ENCODE measurements around the gene SERPINB12.

Gene SERPINB12

DNA sequence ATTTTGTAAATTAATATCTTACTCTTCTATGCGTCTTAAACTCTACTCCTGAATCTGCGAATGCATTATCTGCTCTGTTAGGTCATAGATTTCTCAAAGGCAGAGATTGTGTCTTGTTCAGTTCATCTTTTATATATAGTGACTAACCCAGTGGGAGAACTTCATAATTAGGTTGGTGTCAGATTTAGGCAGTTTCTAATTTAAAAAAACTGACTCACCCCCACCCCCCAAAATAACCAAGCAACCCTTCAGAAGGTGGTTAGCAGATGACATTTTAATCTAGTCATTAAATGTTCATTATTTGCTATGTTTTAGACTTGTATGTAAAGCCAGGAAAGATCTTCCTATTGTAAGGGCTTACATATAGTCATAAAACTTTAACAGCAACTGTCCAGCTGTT is 10.4 kb downstream of the SERPINB12 start:
- DNase-seq, result no peak

DNA sequence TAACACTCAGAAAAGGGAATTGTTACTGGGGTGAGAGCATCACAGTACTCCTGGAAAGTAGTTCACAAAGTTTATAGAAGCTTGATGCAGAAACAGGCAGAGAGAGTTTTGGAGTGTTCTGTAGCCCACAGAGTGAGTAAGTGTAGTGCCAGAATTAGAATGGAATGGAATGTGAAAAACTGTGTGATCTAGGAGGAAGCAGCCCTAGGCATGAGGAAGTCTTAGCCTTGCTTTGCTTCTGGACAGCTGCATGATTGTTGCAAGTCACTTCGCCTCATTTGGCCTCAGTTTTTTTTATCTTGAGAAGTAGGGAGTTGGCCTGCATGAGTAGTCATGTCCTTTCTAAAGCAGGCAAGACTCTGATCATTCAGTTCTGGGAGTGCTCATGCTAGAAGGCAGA is 10.9 kb downstream of the SERPINB12 start:
- no peak for DNase-seq

DNA sequence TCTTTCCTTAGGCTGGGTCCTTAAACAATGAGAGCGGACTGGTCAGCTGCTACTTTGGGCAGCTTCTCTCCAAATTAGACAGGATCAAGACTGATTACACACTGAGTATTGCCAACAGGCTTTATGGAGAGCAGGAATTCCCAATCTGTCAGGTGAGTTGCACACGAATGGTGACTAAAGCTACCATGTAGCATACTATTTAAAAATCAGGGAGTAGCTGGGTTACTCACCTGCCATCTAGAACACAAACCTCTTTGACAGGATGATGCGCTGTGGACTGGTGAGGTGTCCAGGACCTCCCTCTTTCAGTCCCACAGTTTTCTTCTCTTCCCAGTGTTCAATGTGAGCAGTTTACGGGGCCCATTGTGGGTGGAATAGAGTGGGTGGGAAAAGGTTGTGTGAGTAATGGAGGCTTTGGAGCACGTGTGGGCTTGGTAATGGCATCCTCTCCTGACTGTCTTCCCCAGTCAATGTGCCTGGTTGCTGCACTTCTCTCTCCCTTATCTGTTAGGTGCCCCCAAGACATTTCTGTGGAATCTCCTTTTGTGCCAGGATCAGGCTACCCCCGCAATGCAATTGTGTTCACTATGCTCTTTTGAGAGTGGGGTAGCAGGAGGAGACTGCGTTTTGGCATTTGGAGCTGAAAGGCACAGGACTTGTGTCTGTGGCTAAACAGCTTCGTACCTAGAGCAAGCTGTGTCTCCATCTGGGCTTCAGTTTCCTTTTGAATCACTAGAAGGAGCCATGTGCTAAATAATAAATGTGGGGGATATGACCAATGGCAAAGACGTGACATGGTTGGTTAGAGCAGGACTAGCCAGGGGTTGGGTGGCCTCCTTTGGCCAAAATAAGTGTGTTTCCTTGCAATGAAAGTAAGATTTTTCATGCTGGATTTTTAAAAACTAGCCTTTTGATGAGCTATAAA is 17.7 kb downstream of the SERPINB12 start:
- DNase-seq, result no peak

DNA sequence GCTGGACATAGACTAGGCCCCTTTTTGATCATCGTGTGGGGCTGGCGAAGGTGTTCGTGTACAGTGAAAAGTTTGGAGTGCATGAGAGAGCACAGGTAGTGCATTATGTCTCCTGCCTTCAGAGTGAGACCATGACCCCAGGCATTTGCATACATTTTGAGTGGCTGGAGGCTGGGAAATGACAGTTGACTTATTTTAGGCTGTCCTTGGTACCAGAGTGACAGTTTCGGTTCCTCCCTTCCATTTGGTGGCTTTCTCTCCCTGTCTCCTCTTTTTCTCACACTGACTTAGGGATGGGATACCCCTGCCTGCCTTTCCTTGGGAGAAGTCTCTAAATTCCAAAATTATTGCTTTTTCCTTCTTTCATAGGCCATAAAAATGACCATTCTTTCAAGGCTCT is 20.1 kb downstream of the SERPINB12 start:
- no peak for DNase-seq

DNA sequence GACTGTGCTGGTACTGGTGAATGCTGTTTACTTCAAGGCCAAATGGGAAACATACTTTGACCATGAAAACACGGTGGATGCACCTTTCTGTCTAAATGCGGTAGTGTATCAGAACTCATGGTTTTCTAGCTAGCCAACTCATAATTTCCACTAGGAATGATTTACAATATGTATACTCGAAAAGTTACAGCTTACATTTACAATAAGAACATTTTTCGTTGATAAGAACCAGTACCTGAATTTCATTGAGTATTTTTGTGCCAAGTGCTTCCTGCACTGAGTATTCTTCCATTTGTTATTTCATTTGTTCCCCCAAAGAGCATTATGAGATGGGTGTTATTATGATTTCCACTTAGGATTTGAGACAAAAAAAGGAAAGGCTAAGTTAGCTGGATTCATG is 21.9 kb downstream of the SERPINB12 start:
- no peak for DNase-seq

DNA sequence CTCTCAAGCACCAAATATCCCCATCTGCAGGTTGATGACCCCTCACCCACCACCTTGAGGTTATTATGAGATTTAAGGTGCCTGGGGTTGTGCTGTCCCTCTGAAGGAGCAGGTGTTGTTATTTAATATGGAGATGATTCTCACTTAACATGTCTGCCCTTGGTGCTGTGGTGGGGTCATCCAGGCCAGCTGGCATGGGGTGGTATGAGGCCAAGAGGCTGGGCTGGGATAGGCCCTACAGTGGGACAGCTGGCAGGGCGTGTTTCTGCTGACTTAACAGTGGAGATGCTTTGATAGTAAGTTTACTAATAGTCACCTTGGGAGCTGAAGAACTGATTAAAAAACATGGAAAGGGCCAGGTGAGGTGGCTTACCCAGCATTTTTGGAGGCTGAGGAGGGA is 22.4 kb downstream of the SERPINB12 start:
- DNase-seq, result no peak

DNA sequence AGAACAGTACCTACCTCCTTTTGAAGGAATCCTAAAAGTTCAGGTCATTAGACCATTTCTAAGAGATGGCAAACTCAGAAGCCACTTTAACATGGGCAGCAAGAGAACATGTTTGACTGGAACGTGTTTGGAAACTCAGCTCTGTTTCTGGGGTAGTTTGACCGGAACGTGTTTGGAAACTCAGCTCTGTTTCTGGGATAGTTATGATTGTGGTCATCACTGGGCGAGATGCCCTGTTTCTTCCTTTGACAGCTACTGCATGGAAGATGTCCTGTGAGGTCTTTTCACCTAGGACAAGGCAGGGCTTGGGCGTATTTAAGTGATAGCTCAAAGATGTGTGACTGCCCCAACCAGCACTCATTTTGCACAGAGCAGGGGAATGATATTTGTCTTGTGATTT is 25.1 kb downstream of the SERPINB12 start:
- DNase-seq, result no peak

DNA sequence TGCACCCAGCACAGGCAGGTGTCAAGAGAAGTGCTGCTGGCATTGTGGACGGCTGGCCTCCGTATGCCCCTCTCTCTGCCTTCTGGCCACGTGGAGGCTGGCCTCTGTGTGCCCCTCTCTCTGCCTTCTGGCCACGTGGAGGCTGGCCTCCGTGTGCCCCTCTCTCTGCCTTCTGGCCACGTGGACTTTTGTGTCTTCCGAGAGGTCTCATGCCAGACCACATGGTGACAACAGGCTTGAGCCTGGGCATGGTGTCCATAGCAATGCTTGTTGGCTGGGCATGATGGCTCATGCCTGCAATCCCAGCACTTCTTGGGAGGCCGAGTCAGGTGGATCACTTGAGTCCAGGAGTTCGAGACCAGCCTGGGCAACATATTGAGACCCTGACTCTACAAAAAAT is 25.7 kb downstream of the SERPINB12 start:
- DNase-seq, result no peak

DNA sequence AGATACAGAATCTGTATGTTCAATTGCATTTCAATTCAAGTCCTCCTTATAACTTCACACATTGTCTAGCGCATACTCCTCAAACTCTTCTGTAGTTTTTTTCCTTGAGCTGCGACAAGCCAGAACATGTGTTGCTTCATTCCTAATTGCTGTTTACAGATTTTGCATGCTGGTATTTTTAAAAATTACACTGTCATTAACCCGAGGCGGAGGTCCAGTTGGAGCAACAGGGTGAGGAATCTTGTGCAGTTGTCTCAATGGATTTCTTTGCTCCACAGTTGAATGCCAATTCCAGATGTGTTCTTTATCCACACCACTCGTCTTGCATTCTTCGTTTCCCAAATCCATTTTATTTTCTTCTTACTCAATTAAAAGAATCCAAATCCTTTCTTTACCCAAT is 28.6 kb downstream of the SERPINB12 start:
- DNase-seq, result no peak

DNA sequence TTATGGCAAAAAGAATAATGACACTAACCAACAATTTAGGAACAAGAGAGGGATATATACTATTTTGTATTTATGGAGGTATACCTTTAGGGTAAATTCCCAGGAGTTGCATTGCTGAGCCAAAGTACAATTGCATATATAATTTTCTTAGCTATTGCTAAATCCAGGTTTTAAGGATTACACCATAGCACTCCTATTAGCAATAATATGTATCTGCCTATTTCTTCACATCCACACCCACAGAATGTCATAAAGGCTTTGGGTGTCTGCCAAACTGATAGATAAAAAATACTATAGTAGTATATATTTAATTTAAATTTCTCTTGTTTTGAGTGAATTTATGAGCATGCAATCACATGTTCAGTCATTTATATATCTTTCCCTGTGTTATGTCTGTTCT is 33.5 kb downstream of the SERPINB12 start:
- DNase-seq, result no peak

DNA sequence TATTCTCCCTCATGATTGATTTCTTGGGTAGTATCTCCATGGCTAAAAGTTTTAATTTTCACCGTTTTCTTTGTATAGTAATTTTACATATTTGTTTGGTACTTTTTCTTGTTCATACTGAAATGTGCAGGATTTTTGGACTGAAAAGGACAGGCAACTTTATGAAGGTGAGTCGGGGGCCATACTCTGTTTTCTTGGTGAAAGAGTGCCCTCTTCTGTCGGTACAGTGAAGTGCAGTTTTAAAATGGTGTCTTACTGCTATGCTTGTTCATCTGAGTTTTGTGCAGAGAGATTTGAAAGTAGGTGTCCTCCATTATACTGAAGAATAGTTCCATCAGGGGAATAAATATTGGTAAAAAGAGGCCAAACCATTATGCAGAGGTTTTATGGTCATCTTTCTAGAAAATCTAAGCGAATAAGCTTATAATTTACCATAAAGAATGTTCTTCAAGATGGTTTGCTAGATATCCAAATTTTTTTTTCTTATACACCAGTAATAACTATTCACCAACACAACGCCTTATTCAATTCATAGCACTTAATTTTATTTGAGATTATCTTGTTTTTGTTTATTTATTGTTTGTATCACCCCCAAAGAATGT is 36.3 kb downstream of the SERPINB12 start:
- peak; percentile 8 for DNase-seq

DNA sequence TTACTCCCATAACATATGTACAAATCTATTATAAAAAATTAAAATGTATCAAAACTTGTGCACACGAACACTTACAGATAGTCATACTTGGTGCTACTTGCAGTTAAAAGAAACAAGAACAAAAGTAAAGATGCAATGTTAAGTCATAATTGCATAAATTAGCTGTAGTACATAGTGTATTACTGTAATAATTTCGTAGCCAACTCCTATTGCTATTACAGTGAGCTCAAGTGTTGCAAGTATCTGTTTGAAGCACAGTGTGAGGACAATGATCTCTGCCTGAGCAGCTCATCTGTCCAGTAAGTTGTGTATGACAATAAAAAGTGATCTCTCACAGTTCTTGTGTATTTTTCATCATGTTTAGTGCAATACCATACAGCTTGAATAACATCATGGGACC is 37.4 kb downstream of the SERPINB12 start:
- DNase-seq, result no peak

DNA sequence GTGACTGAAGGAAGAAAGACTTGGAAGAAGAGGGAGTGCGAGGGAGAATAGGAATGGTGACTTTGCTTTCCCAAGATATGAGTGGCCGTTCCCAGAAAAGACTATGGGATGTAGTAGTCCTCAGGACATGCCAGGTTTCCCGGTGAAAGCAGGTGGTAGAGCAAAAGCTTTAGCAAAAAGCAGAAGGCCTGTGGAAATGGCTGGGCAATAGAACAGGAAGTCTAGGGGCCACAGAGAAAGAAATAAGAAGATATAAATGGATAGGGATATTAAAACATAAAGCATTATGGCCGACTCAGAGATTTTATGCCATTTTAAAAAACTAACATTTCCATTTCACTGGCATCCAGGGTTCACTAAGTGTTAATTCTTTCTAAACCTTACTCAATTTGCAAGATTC is 43.8 kb downstream of the SERPINB12 start:
- DNase-seq, result no peak

DNA sequence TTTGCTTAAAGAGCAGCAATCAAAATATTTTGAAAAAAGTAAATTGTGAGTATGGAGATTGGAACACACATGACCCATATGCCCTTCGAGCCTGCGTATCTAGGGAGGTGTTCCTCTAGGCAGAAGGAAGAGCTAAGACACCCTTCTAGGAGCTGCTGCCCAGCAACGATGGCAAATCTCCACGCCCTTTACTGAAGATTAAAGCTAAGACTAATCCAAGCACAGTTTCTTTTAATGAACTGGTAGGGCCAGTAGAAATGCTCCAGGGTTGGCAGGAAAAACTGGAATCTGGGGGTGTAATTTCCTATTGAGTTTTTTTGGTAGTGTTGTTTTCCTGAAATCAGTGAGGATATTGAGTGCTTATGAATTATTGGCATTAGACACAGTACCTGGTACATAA is 44.3 kb downstream of the SERPINB12 start:
- no peak for DNase-seq

DNA sequence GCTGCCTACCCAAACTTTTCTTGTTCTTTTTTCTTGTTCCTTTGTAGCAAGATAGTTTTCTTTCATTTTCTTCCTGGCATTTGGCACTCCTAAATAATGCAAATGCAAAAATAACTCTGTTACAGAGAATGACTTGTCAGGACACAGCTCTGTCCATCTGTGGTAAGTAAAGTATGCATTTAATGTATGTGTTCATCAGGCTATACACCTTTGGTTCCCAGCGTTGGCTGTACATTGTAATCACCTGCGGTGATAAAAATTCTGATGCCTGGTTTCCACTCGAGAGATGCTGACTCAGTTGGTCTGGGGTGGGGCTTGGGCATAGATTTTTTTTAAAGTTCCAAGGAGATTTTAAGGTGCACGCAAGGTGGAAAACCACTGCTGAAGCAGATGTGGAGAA is 44.8 kb downstream of the SERPINB12 start, which contains the start of gene SERPINB13:
SERPINB13 (plus strand) TSS at position 378 of the 400 bp plus-strand sequence. CDS start 1,325 bp downstream, outside the sequence.
- no peak for DNase-seq

DNA sequence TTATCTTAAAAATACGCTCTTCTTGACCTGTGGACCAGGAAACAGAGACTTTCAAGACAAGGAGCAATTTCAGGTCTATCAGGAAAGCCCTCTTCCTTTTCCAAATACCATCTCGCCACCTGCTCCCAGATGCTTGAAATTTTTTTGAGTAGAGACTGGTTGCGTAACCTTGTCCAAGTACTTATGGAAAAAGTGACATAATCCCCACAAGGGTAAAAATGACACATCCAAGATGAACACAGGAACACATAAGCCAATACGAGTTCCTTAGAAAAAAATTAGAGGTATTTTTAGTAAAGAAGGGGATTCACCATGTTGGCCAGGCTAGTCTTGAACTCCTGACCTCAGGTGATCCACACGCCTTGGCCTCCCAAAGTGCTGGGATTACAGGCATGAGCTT is 46.7 kb downstream of the SERPINB12 start:
- DNase-seq, result no peak

DNA sequence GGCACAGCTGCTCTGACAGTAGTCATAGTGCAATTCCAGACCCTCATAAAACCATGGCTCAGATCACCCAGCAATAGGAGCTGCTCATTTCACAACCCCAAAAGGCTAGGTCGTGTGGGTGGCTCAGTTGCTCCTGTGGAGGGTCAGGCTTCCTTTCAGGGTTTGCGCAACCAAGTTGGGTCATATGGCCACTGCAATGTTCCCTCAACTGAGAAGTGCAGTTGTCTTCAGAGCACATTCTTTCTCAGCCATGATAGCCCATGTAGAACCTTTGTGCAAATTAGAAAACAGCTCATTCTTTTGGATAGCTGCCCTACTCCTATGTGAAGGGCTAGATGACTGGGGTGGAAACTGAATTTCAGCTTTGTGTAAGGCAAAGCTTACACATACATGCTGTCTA is 48.2 kb downstream of the SERPINB12 start:
- no peak for DNase-seq

DNA sequence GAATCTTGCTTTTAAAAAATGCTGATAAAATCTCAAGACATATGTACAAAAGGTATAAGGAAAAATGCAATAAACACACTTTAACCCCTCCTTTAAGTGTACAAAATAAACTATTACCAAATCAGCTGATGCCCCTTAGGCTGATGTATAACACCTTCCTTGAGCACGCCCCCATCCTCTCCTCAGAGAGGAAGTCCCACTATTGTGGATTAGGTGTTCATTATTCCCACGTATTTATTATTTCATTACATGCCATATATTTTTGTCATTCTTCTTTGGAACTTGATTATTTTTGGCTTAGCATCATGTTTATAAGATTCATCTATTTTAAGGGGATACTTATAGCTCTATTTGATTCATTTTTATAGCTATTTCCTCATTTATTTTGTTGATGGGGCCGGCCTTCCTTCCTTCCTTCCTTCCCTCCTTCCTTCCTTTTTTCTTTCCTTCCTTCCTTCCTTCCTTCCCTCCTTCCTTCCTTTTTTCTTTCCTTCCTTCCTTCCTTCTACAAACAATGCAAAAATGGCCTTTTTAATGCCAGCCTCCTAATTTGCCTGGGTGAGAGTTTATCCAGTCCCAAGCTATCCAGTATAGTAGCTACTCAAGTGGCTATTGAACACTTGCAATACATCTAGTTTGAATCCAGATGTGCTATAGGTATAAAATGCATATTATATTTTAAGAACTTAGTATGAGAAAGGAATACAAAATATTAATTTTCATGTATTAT is 49.0 kb downstream of the SERPINB12 start:
- no peak for DNase-seq

DNA sequence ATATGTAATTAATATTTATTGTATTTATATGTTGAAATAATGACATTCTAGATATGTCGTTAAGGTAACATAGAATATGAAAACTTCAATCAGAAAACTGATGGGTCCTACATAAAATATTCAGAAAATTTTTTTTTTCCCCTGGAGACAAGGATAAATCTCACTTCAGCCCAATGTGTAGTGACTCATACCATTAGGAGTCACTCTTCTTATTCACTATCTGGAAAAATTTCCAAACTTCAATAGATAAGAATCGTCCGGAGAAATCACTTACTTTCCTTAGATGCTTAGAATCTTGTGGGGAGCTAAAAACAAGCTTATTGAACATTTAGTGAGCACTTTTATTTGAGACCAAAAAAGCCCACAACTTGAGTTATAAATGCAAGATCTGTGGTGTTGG is 49.6 kb downstream of the SERPINB12 start:
- DNase-seq, result no peak

DNA sequence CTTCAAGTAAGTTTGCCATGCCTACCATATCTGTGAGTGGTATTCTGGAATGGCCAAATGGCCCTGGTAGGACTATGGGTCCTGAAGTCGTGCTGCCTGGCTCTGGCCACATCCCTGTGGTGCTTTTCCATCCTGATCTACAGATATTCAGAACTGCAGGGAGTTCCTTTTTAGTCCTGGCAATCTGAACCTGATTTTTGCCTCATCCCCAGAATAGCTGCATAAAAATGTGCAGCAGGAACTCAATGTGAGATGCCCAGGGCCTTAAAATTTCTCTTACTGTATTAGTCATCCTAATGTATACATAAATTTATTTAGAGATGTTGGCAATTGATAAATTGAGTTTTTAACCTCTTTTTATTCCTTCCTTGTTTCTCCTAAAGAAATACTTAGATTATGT is 50.3 kb downstream of the SERPINB12 start:
- DNase-seq, result no peak

DNA sequence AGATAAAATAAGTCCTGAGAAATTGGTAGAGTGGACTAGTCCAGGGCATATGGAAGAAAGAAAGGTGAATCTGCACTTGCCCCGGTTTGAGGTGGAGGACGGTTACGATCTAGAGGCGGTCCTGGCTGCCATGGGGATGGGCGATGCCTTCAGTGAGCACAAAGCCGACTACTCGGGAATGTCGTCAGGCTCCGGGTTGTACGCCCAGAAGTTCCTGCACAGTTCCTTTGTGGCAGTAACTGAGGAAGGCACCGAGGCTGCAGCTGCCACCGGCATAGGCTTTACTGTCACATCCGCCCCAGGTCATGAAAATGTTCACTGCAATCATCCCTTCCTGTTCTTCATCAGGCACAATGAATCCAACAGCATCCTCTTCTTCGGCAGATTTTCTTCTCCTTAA is 54.8 kb downstream of the SERPINB12 start:
- no peak for DNase-seq

DNA sequence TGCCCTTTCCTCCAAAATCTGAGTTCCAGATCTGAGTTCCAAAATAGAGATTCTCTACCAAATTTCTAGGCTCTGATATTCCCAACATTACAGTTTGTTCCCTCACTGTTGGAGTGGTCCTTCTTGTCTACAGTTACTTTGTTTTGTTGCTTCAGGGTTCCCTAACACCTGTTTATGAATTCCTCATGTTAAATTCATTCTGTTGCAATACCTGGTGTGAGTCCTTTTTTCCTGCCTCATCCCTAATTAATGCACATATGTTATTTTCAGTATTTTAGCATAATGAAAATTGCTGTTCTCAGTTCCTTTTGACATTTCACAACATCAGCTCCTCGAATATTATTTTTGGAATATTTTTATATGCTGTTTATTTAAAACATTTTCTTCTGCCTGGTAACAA is 61.2 kb downstream of the SERPINB12 start:
- DNase-seq, result no peak

DNA sequence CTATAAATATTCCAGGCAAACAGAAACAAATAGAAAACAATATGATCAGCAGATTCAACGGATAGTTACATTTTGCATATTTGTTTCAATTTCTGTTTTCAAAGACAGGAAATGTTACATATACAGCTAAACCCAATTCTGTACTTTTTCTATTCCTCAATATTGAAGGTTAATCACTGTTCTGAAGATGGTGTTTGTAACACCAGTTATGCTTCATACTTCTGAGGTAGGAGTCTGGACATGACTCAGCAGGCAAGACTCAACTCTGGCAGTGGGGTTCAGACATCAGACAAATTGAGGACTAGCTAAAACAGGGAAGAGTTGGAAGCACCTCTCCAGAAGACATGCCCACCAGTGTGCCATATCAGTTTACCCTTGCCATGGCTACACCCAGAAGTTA is 61.6 kb downstream of the SERPINB12 start:
- no peak for DNase-seq
